PFSK-1 (cell line): ENCODE measurements around the gene UCMA.

Source experiments
- FOXP2 ChIP-seq: optimal IDR thresholded peaks from 2 replicates; pipeline ENCODE3; 2011; ENCODE audit warnings: borderline replicate concordance, control low read depth, inconsistent platforms; ENCODE audit not compliant: insufficient read depth; ENCODE audit errors: extremely low read length, extremely low read depth
- POLR2AphosphoS5 ChIP-seq: IDR thresholded peaks from 2 replicates; pipeline ENCODE4 v1.6.1; 2012; ENCODE audit warnings: low read depth, mild to moderate bottlenecking, control low read depth, low read length, moderate library complexity
- SIN3A ChIP-seq: IDR thresholded peaks from 2 replicates; pipeline ENCODE4 v1.6.1; 2012; ENCODE audit warnings: mild to moderate bottlenecking, low read length, moderate library complexity, borderline replicate concordance; ENCODE audit not compliant: insufficient read depth
- TAF1 ChIP-seq: IDR thresholded peaks from 2 replicates; pipeline ENCODE4 v1.6.1; 2012; ENCODE audit warnings: low read length, control low read depth, borderline replicate concordance; ENCODE audit not compliant: insufficient read depth
- TF ChIP-seq, protein P1 (sequence below), 2 experiments: IDR thresholded peaks; 2 replicates each; pipeline versions ENCODE4 v1.6.1 to v1.8.0; 2011 to 2012; ENCODE audit warnings: low read depth in 2 of 2, low read length in 2 of 2, control low read depth in 1 of 2, inconsistent platforms in 1 of 2, mild to moderate bottlenecking in 1 of 2, moderate library complexity in 1 of 2; ENCODE audit not compliant: insufficient read depth in 1 of 2

The UCMA gene

GRCh38 chr10:13239923-13240322 is 5.7 kb upstream of the UCMA start:
- TF ChIP-seq TAF1 (no peak), FOXP2 (no peak)

DNA sequence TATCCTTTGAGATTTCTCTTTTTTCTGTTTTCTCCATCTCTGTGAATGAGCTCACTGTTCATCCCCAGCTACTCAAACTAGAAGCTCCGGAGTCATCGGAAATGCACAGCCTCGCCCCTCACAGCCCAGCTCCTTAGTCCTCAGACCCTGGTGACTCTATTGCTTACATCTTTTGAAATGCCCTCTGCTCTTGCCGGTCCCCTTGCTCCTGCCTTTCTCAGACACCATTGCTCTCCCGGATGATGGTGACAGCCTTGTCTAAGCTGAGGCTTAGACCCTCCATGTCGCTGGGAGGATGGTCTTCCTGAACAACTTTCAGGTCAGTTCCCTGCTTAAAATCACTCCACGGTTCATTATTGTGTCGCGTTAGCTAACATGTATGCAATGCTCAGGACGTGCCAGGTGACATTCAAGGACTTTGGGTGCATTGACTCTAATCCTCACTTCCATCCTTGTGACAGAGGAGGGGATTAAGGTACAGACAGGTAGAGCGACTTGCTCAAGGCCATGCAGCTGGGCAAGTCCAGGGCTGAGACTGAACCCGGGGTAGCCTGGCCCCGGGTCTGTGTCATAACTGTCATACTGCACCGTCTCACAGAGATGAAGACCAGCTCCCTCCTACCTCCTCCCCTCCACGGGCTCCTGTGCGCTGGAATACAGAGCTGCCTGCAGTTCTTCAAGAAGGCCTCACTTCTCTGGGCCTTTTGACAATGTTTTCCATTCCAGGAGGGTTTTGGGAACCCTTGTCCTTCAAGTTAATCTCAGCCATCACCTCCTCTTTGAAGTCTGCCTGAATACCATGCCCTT is 4.3 kb upstream of the UCMA start:
- TF ChIP-seq FOXP2 (no peak), POLR2AphosphoS5 (no peak), SIN3A (no peak), TAF1 (no peak)
- TF ChIP-seq, protein P1, sequence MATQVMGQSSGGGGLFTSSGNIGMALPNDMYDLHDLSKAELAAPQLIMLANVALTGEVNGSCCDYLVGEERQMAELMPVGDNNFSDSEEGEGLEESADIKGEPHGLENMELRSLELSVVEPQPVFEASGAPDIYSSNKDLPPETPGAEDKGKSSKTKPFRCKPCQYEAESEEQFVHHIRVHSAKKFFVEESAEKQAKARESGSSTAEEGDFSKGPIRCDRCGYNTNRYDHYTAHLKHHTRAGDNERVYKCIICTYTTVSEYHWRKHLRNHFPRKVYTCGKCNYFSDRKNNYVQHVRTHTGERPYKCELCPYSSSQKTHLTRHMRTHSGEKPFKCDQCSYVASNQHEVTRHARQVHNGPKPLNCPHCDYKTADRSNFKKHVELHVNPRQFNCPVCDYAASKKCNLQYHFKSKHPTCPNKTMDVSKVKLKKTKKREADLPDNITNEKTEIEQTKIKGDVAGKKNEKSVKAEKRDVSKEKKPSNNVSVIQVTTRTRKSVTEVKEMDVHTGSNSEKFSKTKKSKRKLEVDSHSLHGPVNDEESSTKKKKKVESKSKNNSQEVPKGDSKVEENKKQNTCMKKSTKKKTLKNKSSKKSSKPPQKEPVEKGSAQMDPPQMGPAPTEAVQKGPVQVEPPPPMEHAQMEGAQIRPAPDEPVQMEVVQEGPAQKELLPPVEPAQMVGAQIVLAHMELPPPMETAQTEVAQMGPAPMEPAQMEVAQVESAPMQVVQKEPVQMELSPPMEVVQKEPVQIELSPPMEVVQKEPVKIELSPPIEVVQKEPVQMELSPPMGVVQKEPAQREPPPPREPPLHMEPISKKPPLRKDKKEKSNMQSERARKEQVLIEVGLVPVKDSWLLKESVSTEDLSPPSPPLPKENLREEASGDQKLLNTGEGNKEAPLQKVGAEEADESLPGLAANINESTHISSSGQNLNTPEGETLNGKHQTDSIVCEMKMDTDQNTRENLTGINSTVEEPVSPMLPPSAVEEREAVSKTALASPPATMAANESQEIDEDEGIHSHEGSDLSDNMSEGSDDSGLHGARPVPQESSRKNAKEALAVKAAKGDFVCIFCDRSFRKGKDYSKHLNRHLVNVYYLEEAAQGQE (IDR thresholded peaks at IDR 0.05; ENCODE audit: insufficient read depth in 1 of 2, low read depth in 2 of 2, low read length in 2 of 2): no peak

DNA sequence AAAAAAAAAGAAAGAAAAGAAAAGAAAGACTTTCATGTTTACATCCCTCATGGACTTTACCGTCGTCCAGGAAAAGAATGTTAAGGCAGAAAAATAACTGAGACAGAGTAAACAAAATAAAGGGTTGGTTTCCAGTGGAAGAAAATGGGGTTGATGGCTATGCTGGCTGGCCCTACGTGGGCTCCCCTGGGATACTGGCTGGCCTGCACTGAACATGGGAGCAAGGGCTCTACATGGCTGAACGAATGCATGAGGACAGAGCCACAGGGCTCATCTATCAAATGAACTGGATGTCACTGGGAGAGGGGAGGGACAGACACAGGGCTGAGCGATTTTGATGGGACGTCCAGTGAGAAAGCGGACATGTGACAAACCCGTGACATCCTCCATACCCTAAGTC is 2.5 kb upstream of the UCMA start:
- no peak for TF ChIP-seq POLR2AphosphoS5
- TF ChIP-seq SIN3A: no peak
- TF ChIP-seq TAF1: no peak
- TF ChIP-seq, protein P1 (IDR thresholded peaks at IDR 0.05; ENCODE audit: insufficient read depth in 1 of 2, low read depth in 2 of 2, low read length in 2 of 2): no peak
- TF ChIP-seq FOXP2: no peak

DNA sequence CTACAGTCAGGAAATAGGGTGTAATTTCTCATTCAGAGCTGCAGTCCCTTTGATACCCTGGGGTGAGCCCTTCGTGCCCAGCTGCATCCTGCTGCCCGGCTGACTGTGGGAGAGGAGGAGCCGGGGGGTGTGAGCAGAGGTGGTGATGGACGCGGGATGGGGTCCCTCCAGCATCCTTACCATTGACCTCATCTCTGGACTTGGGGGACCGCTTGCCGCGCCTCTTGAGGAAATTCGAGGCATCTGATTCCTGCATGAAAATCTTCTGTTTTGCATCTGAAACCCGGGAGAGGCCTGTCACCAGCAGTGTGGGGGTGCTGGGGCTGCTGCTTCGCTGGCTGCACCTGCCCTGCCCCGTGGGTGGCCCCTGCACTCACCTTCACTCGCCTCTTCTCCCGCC is 816 bp downstream of the UCMA start:
- TF ChIP-seq TAF1: no peak
- TF ChIP-seq, protein P1 (IDR thresholded peaks at IDR 0.05; ENCODE audit: insufficient read depth in 1 of 2, low read depth in 2 of 2, low read length in 2 of 2): no peak
- no peak for TF ChIP-seq FOXP2
- no peak for TF ChIP-seq SIN3A
- no peak for TF ChIP-seq POLR2AphosphoS5

GRCh38 chr10:13231808-13232207 is 2.4 kb downstream of the UCMA start:
- TF ChIP-seq TAF1: no peak
- no peak for TF ChIP-seq SIN3A
- TF ChIP-seq, protein P1 (IDR thresholded peaks at IDR 0.05; ENCODE audit: insufficient read depth in 1 of 2, low read depth in 2 of 2, low read length in 2 of 2): no peak
- no peak for TF ChIP-seq FOXP2
- TF ChIP-seq POLR2AphosphoS5: no peak
